Measurements from ENCODE around the gene WWOX. TPM values are rescaled to one million over a fixed set of nuclear protein-coding genes. Genes with fewer than 3 reads are reported as not detected.

The WWOX gene
- polyA plus RNA-seq, 1 donor (not counting 4 experiments of a cell fraction or from before 2014, with no cell fraction given) = 5.1 TPM

- FAIRE-seq = no peak
- dilution Hi-C loops (cut with MboI; ENCODE audit: extremely low pct_ligation_motif_present, low sequenced_read_pairs) = no loop called here
Observed at GRCh38 chr16:78623796-78624195, 524.3 kb downstream of the WWOX start.

GRCh38 chr16:78624366-78624765 lies 524.9 kb downstream of the WWOX start:
- FAIRE-seq = no peak

More at GRCh38 chr16:78623796-78624195, 524.3 kb downstream of the WWOX start:
- H3K4me2 ChIP-seq (ENCODE audit: control insufficient read depth, extremely low read depth, insufficient read depth, low read depth, low read length) = no peak overlapping the region
- H3K9ac ChIP-seq (ENCODE audit: control insufficient read depth, extremely low read depth, insufficient read depth, low read length) = no peak overlapping the region
- no peak overlapping the region for H3K4me3 ChIP-seq (ENCODE audit: control insufficient read depth in 2 of 3, extremely low read depth in 1 of 3, insufficient read depth in 2 of 3, low read depth in 1 of 3, low read length in 3 of 3)
- no peaks in the 10 kb centered on the region for H3K79me2 ChIP-seq (ENCODE audit: control insufficient read depth, insufficient read depth, low read length)
- H3K27ac ChIP-seq (ENCODE audit: control insufficient read depth, insufficient read depth, low read length) = no peak overlapping the region
- no peaks in the 10 kb centered on the region for H4K20me1 ChIP-seq (ENCODE audit: control insufficient read depth, extremely low read depth, insufficient read depth, low read length)
- no peak overlapping the region for H2AFZ ChIP-seq (ENCODE audit: control insufficient read depth, low read length)
- H3K9me1 ChIP-seq (ENCODE audit: control insufficient read depth, extremely low read depth, insufficient read depth, low read length) = no peaks in the 10 kb centered on the region
- TF ChIP-seq CTCF (optimal IDR thresholded peaks at IDR 0.05 in 1 of 3, IDR thresholded peaks at IDR 0.05 in 1 of 3, conservative IDR thresholded peaks at IDR 0.05 in 1 of 3; ENCODE audit: extremely low read depth in 1 of 3, insufficient read depth in 2 of 3, low read length in 3 of 3) (no peak), EZH2 (IDR thresholded peaks at IDR 0.05; ENCODE audit: low read length) (no peak)
- H3K4me1 ChIP-seq (ENCODE audit: control insufficient read depth, extremely low read depth, insufficient read depth, low read length) = no peaks in the 10 kb centered on the region
- no peak for DNase-seq (ENCODE audit: low read depth, low spot score)
- H3K27me3 ChIP-seq (ENCODE audit: control insufficient read depth, extremely low read depth, insufficient read depth, low read length) = no peaks in the 10 kb centered on the region
- no peaks in the 10 kb centered on the region for H3K36me3 ChIP-seq (ENCODE audit: control insufficient read depth in 2 of 2, extremely low read depth in 1 of 2, insufficient read depth in 2 of 2, low read length in 2 of 2)
- no peaks in the 10 kb centered on the region for H3K9me3 ChIP-seq (ENCODE audit: control insufficient read depth, low read depth, low read length)

More at GRCh38 chr16:78624366-78624765, 524.9 kb downstream of the WWOX start:
- no peaks in the 10 kb centered on the region for H3K79me2 ChIP-seq (ENCODE audit: control insufficient read depth, insufficient read depth, low read length)
- no peaks in the 10 kb centered on the region for H4K20me1 ChIP-seq (ENCODE audit: control insufficient read depth, extremely low read depth, insufficient read depth, low read length)
- dilution Hi-C loops (cut with MboI; ENCODE audit: extremely low pct_ligation_motif_present, low sequenced_read_pairs) = no loop called here
- H3K27ac ChIP-seq (ENCODE audit: control insufficient read depth, insufficient read depth, low read length) = no peak overlapping the region
- no peak overlapping the region for H3K9ac ChIP-seq (ENCODE audit: control insufficient read depth, extremely low read depth, insufficient read depth, low read length)
- no peaks in the 10 kb centered on the region for H3K27me3 ChIP-seq (ENCODE audit: control insufficient read depth, extremely low read depth, insufficient read depth, low read length)
- no peaks in the 10 kb centered on the region for H3K9me1 ChIP-seq (ENCODE audit: control insufficient read depth, extremely low read depth, insufficient read depth, low read length)
- H3K4me1 ChIP-seq (ENCODE audit: control insufficient read depth, extremely low read depth, insufficient read depth, low read length) = no peaks in the 10 kb centered on the region
- no peak for DNase-seq (ENCODE audit: low read depth, low spot score)
- no peak overlapping the region for H3K4me2 ChIP-seq (ENCODE audit: control insufficient read depth, extremely low read depth, insufficient read depth, low read depth, low read length)
- TF ChIP-seq EZH2 (IDR thresholded peaks at IDR 0.05; ENCODE audit: low read length) (no peak), CTCF (optimal IDR thresholded peaks at IDR 0.05 in 1 of 3, IDR thresholded peaks at IDR 0.05 in 1 of 3, conservative IDR thresholded peaks at IDR 0.05 in 1 of 3; ENCODE audit: extremely low read depth in 1 of 3, insufficient read depth in 2 of 3, low read length in 3 of 3) (no peak)
- H3K36me3 ChIP-seq (ENCODE audit: control insufficient read depth in 2 of 2, extremely low read depth in 1 of 2, insufficient read depth in 2 of 2, low read length in 2 of 2) = no peaks in the 10 kb centered on the region
- no peaks in the 10 kb centered on the region for H3K9me3 ChIP-seq (ENCODE audit: control insufficient read depth, low read depth, low read length)
- no peak overlapping the region for H3K4me3 ChIP-seq (ENCODE audit: control insufficient read depth in 2 of 3, extremely low read depth in 1 of 3, insufficient read depth in 2 of 3, low read depth in 1 of 3, low read length in 3 of 3)
- H2AFZ ChIP-seq (ENCODE audit: control insufficient read depth, low read length) = no peak overlapping the region

Data from keratinocyte (primary cell).